NCI-H82 (cell line): ENCODE data around the gene CACNG3.

Source experiments
- DNase-seq: peaks from one replicate; lab custom pipeline; 2025; lab: John Stamatoyannopoulos, UW

Gene CACNG3

DNA sequence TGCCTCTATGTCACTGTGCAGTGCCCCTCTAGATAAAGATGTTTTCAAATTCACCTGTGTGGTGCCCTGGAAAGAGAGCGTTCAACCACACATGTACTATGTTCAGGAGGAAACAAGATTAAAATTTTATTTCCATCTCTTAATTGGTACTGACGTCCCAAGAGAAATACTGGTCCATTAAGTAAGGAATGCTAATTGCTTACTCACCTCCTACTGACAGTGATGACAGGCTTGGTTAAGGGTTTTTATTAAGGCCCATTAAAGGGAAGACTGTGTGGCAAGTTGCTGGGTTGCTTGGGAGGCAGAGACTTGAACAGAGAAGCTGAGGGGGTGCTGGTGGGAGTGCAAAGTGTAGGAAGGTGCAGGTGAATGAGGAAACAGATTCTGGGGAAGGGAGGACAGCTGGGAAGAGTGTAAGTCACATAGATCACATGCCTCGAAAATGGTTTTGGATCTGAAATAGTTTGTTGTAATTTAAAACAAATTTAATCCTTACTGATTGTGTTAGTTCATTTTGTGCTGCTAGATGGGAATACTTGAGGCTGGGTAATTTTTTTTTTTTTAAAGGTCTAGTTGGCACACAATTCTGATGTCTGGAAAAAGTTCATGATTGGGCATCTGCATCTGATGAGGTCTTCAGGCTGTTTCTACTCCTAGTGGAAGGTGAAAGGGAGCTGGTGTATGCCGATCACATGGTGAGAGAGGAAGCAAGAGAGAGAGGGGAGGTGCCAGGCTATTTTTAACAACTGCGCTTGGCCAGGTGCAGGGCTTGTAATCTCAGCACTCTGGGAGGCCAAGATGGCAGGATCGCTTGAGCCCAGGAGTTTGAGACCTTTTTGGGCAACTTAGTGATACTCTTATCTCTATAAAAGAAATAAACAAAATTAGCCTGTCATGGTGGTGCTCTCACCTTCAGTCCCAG lies 140.5 kb downstream of the CACNG3 start:
- no peak for DNase-seq

DNA sequence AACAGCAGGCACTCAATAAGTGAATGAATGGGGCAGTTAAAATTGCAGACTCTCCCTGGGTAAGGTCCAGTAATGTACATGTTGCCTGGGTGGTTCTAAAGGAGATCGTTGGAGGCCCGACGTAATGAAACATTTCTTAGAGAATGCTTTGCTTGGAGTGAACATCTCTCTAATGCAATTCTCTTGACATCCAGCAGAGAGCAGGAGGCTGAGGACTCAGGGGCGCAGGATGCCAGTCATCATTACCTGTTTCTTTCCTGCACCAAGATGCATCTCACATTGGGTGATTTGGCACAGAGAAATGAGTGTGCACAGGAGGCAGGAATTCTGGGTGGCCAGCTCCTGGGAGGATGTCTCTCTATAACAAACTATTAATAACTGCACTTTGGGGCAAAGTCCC lies 152.9 kb downstream of the CACNG3 start:
- peak; percentile 30 for DNase-seq
